GF-D8 (cell line): Measurements from ENCODE around the gene RASSF1.
"Not testable (repeated sequence)": the region's sequence is repeated elsewhere in the genome, so short reads cannot be mapped to it uniquely, and the experiment has no call there.

Source experiments
- DNase-seq: peaks from one replicate; lab custom pipeline; 2025; lab: John Stamatoyannopoulos, UW

Gene RASSF1

GRCh38 chr3:50323614-50324199, 16.9 kb downstream of the RASSF1 start:
- DNase-seq, result no peak

GRCh38 chr3:50323092-50323600, 17.5 kb downstream of the RASSF1 start:
- no peak for DNase-seq

GRCh38 chr3:50322386-50323091, 18.1 kb downstream of the RASSF1 start, which contains the start of gene HYAL2:
Gene HYAL2, minus strand, starts transcription at chr3:50322745. Its CDS starts 2,256 bp downstream, at chr3:50320489.
- DNase-seq, result no peak

- DNase-seq, result no peak
Observed at GRCh38 chr3:50322115-50322385, 18.6 kb downstream of the RASSF1 start.

- peak; percentile 60 for DNase-seq
Observed at GRCh38 chr3:50321336-50322114, 19.1 kb downstream of the RASSF1 start.

GRCh38 chr3:50320853-50321335, 19.7 kb downstream of the RASSF1 start:
- DNase-seq, result no peak

GRCh38 chr3:50319894-50320625, 20.6 kb downstream of the RASSF1 start:
- DNase-seq, result no peak

GRCh38 chr3:50319181-50319893, 21.3 kb downstream of the RASSF1 start:
- no peak for DNase-seq

- DNase-seq, result no peak
Observed at GRCh38 chr3:50318615-50319014, 22.0 kb downstream of the RASSF1 start.

- DNase-seq, result no peak
Observed at GRCh38 chr3:50318163-50318562, 22.5 kb downstream of the RASSF1 start.

- no peak for DNase-seq
Observed at GRCh38 chr3:50317300-50317699, 23.3 kb downstream of the RASSF1 start.

GRCh38 chr3:50316657-50317242, 23.9 kb downstream of the RASSF1 start:
- DNase-seq, result no peak

GRCh38 chr3:50314816-50315215, 25.8 kb downstream of the RASSF1 start:
- DNase-seq, result no peak

GRCh38 chr3:50314342-50314741, 26.3 kb downstream of the RASSF1 start:
- DNase-seq, result no peak

GRCh38 chr3:50312041-50312440, 28.6 kb downstream of the RASSF1 start:
- DNase-seq, result not testable (repeated sequence)

GRCh38 chr3:50304601-50305000, 36.0 kb downstream of the RASSF1 start:
- no peak for DNase-seq

- no peak for DNase-seq
Observed at GRCh38 chr3:50303013-50303815, 37.4 kb downstream of the RASSF1 start, which contains the start of gene HYAL1. Gene HYAL1, minus strand, starts transcription at chr3:50303574. Its CDS starts 618 bp downstream, at chr3:50302956.

- DNase-seq, result no peak
Observed at GRCh38 chr3:50302095-50303012, 38.3 kb downstream of the RASSF1 start.

GRCh38 chr3:50300681-50301254, 39.9 kb downstream of the RASSF1 start:
- no peak for DNase-seq
